HL-60 (cell line): ENCODE data around the gene ENTHD1.
"Not testable (repeated sequence)": the region's sequence is repeated elsewhere in the genome, so short reads cannot be mapped to it uniquely, and the experiment has no call there.

ENCODE experiments used
- DNase-seq, 2 experiments: peaks; one replicate each; pipeline ENCODE4 v3.0.0-alpha.2; 2010 to 2020; ENCODE audit warnings: low read depth in 1 of 2, low spot score in 1 of 2
- H3K27ac ChIP-seq: fragments of 250-450 bp; sonication (Bioruptor Pico); replicated peaks from 2 replicates; pipeline ENCODE4 v1.5.1; 2020; ENCODE audit warnings: mild to moderate bottlenecking, moderate library complexity
- H3K27me3 ChIP-seq: fragments of 250-450 bp; sonication (Bioruptor Pico); 2 replicates; pipeline ENCODE4 v1.5.1; 2021; ENCODE audit warnings: mild to moderate bottlenecking, moderate library complexity; ENCODE audit not compliant: insufficient read depth, poor library complexity, severe bottlenecking
- H3K4me3 ChIP-seq: replicated peaks from 2 replicates; pipeline ENCODE4 v1.5.1; 2011; ENCODE audit warnings: mild to moderate bottlenecking, control low read depth, low read length; ENCODE audit not compliant: insufficient read depth
- CTCF ChIP-seq: IDR thresholded peaks from one replicate; pipeline ENCODE4 v1.5.1; 2011; ENCODE audit warnings: low read length, control low read depth, inconsistent platforms; ENCODE audit not compliant: insufficient read depth
- GABPA ChIP-seq: IDR thresholded peaks from 2 replicates; pipeline ENCODE4 v1.6.1; 2012; ENCODE audit warnings: low read depth
- POLR2AphosphoS5 ChIP-seq: IDR thresholded peaks from 2 replicates; pipeline ENCODE4 v1.6.1; 2012; ENCODE audit warnings: low read depth
- SPI1 ChIP-seq: IDR thresholded peaks from 2 replicates; pipeline ENCODE4 v1.6.1; 2012; ENCODE audit warnings: low read depth, mild to moderate bottlenecking, borderline replicate concordance
- TF ChIP-seq, protein P1 (sequence below): IDR thresholded peaks from 2 replicates; pipeline ENCODE4 v1.6.1; 2012; ENCODE audit warnings: low read depth; ENCODE audit not compliant: insufficient replicate concordance

ENTHD1 gene

DNA sequence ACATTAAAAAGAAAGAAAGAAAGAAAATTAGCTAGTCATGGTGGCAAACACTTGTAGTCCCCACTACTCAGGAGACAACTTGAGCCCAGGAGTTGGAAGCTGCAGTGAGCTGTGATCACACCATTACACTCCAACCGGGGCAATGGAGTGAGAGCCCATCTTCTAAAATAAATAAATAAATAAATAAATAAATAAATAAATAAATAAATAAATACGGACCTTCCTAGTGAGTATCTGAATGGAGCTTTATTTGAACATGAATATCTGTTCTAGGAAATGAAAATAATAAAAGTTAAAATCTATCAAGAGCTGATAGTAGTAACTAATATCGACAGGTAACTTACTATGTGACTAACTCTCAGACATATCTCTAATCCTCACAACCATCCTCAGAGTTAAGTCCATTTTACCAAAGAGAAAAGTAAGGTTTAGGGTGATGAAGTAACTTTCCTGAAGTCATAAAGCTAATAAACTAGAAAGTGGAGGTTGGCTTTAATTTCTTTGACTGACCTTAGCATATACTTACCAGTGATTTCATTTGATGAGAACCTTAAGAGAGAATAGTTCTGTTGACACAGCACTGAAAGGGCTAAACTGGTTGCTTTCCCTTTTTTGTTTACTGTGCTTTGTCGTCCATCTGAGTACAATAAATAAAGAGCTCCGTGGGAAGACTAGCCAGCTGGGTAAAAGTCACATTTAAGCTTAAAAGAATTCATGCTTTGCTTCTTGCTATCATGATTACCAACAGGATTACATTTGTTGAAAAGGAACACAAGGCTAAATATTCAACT, 22.4 kb downstream of the ENTHD1 start:
- Histone ChIP-seq H3K4me3 (no peak overlapping the region), H3K27me3 (no peaks in the 10 kb centered on the region), H3K27ac (no peak overlapping the region)
- DNase-seq: no peak
- TF ChIP-seq SPI1 (no peak), GABPA (no peak), CTCF (no peak), POLR2AphosphoS5 (no peak)
- TF ChIP-seq, protein P1, sequence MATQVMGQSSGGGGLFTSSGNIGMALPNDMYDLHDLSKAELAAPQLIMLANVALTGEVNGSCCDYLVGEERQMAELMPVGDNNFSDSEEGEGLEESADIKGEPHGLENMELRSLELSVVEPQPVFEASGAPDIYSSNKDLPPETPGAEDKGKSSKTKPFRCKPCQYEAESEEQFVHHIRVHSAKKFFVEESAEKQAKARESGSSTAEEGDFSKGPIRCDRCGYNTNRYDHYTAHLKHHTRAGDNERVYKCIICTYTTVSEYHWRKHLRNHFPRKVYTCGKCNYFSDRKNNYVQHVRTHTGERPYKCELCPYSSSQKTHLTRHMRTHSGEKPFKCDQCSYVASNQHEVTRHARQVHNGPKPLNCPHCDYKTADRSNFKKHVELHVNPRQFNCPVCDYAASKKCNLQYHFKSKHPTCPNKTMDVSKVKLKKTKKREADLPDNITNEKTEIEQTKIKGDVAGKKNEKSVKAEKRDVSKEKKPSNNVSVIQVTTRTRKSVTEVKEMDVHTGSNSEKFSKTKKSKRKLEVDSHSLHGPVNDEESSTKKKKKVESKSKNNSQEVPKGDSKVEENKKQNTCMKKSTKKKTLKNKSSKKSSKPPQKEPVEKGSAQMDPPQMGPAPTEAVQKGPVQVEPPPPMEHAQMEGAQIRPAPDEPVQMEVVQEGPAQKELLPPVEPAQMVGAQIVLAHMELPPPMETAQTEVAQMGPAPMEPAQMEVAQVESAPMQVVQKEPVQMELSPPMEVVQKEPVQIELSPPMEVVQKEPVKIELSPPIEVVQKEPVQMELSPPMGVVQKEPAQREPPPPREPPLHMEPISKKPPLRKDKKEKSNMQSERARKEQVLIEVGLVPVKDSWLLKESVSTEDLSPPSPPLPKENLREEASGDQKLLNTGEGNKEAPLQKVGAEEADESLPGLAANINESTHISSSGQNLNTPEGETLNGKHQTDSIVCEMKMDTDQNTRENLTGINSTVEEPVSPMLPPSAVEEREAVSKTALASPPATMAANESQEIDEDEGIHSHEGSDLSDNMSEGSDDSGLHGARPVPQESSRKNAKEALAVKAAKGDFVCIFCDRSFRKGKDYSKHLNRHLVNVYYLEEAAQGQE: no peak

- DNase-seq, H3K4me3 ChIP-seq, H3K27me3 ChIP-seq, H3K27ac ChIP-seq: not testable (repeated sequence)
Observed at GRCh38 chr22:39869797-39870196, 23.8 kb downstream of the ENTHD1 start.

- TF ChIP-seq SPI1: no peak
- no peak for TF ChIP-seq CTCF
- TF ChIP-seq, protein P1: no peak
- TF ChIP-seq POLR2AphosphoS5: no peak
- no peak for TF ChIP-seq GABPA
- Histone ChIP-seq H3K27ac (no peak overlapping the region), H3K4me3 (no peak overlapping the region), H3K27me3 (no peaks in the 10 kb centered on the region)
- DNase-seq: no peak
Observed at GRCh38 chr22:39868741-39869140, 24.8 kb downstream of the ENTHD1 start.

DNA sequence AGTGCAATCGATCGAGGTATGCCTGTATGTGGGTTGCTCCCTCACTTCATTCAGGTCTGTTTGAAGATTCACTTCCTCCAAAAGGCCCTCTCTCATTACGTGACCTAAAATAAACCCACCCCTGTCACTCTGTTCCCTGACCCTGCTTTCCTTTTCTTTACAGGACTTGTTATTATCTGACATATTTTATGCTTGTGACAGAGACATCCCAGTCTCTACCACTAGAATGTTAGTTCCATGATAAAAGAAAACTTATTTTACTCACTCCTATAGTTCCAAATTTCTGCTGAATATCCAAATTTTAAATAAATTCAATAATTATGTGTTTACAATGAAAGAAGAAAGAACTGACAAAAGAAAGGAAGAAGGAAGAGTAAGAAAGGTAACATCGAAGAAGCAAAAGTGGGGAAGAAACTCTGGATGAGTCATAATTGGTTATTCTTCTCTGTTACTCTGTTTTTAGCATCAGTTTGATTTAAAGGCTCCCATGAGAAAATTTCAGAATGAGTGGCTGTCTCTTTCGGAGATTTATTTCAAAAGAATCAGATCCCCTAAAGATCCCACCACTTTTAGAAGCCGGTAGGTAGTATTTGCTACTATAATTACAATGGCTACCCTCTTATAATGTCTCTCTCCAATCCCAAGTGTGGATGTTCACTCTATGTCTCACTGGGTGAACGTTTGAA, 33.5 kb downstream of the ENTHD1 start:
- no peak overlapping the region for H3K4me3 ChIP-seq
- TF ChIP-seq SPI1 (no peak), GABPA (no peak)
- DNase-seq: no peak
- no peaks in the 10 kb centered on the region for H3K27me3 ChIP-seq
- no peak overlapping the region for H3K27ac ChIP-seq
